Gastrocnemius medialis (tissue), 4 donors: ENCODE data around the gene CSRP2.

Experiments
- POLR2A ChIP-seq, 2 donors: fragments of 450-650 bp; IDR thresholded peaks; one replicate each; pipeline ENCODE4 v1.6.1; 2017; ENCODE audit warnings: antibody characterized with exemption in 2 of 2, mild to moderate bottlenecking in 2 of 2, moderate library complexity in 2 of 2
- TF ChIP-seq, protein P1 (sequence below), 5 experiments: fragments of 450-650 bp in 3 of 5; fragments of 200-600 bp in 2 of 5; sonication (generic) in 2 of 5; IDR thresholded peaks in 4 of 5; conservative IDR thresholded peaks in 1 of 5; 1 replicate in 4 of 5; 2 replicates in 1 of 5; pipeline ENCODE4 v1.5.1; 2016 to 2019; ENCODE audit warnings: antibody characterized with exemption in 5 of 5, mild to moderate bottlenecking in 3 of 5, moderate library complexity in 3 of 5

DNA sequence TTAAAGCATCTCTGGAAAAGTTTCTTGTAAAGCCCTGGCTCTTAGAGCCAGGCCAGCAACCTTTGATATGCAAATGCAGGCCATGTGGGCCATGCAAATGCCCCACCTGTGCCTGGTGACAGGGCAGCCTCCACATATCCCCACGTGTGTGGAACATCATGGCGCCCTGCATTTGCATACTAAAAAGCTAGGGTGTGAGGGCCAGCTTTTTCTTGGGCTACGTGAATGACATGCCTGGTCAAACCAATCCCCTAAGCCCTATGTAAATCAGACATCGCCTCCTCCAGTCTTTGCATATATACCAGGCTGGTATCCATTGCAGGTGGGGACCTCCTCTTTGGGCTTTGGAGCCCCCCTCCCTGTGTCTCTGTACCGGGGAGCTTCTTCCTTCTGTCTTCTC is 6.4 kb downstream of the CSRP2 start:
- TF ChIP-seq, protein P1, sequence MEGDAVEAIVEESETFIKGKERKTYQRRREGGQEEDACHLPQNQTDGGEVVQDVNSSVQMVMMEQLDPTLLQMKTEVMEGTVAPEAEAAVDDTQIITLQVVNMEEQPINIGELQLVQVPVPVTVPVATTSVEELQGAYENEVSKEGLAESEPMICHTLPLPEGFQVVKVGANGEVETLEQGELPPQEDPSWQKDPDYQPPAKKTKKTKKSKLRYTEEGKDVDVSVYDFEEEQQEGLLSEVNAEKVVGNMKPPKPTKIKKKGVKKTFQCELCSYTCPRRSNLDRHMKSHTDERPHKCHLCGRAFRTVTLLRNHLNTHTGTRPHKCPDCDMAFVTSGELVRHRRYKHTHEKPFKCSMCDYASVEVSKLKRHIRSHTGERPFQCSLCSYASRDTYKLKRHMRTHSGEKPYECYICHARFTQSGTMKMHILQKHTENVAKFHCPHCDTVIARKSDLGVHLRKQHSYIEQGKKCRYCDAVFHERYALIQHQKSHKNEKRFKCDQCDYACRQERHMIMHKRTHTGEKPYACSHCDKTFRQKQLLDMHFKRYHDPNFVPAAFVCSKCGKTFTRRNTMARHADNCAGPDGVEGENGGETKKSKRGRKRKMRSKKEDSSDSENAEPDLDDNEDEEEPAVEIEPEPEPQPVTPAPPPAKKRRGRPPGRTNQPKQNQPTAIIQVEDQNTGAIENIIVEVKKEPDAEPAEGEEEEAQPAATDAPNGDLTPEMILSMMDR (IDR thresholded peaks at IDR 0.05 in 4 of 5, conservative IDR thresholded peaks at IDR 0.05 in 1 of 5) = no peak
- no peak for TF ChIP-seq POLR2A (IDR thresholded peaks at IDR 0.05)
